ENCODE measurements around the gene LRRIQ1. TPM values are rescaled to one million over a fixed set of nuclear protein-coding genes. Genes with fewer than 3 reads are reported as not detected.

The LRRIQ1 gene
- total RNA-seq, 1 experiment from 2014 or later = 0.39 TPM

- Histone ChIP-seq H2BK120ac (ENCODE audit: low read depth, low read length, poor library complexity, severe bottlenecking) (no peak overlapping the region), H3T11ph (ENCODE audit: low read length) (no peak overlapping the region), H3K9me3 (ENCODE audit: control insufficient read depth, low read depth, low read length) (no peaks in the 10 kb centered on the region), H3K4me2 (ENCODE audit: insufficient read depth, insufficient read length, low read length) (no peak overlapping the region), H3K14ac (ENCODE audit: insufficient read depth, low read length) (no peak overlapping the region), H3K27ac (ENCODE audit: insufficient read length, low read depth, low read length) (no peak overlapping the region), H3K79me2 (ENCODE audit: insufficient read depth, low read length) (no peaks in the 10 kb centered on the region), H4K91ac (ENCODE audit: insufficient read length, low read depth, low read length) (no peak overlapping the region), H3K27me3 (ENCODE audit: insufficient read depth, low read length) (no peaks in the 10 kb centered on the region), H2AK5ac (ENCODE audit: insufficient read length, low read length) (no peak overlapping the region), H2AFZ (ENCODE audit: low read length) (no peak overlapping the region), H3K18ac (ENCODE audit: insufficient read length, low read depth, low read length) (no peak overlapping the region), H2BK12ac (ENCODE audit: insufficient read length, low read depth, low read length) (no peak overlapping the region), H3K4me1 (ENCODE audit: insufficient read depth, low read length) (no peaks in the 10 kb centered on the region), H2BK20ac (ENCODE audit: low read depth, low read length, poor library complexity, severe bottlenecking) (no peak overlapping the region), H2BK5ac (ENCODE audit: insufficient read length, low read length) (no peak overlapping the region), H3K79me1 (ENCODE audit: insufficient read depth, low read depth, low read length, poor library complexity, severe bottlenecking) (no peaks in the 10 kb centered on the region), H4K5ac (ENCODE audit: insufficient read length, low read depth, low read length) (no peak overlapping the region), H4K8ac (replicated peaks; ENCODE audit: insufficient read length, low read depth, low read length) (no peak overlapping the region), H3K23ac (ENCODE audit: insufficient read length, low read depth, low read length) (no peak overlapping the region), H3K4ac (ENCODE audit: low read depth, low read length) (no peak overlapping the region), H3K23me2 (ENCODE audit: insufficient read length, low read depth, low read length, poor library complexity, severe bottlenecking) (no peaks in the 10 kb centered on the region), H3K56ac (ENCODE audit: insufficient read length, low read depth, low read length) (no peak overlapping the region), H3K9ac (ENCODE audit: extremely low read depth, insufficient read length, low read length) (no peak overlapping the region), H2BK15ac (ENCODE audit: low read depth, low read length) (no peak overlapping the region), H4K20me1 (ENCODE audit: control insufficient read depth, insufficient read depth, insufficient read length) (no peaks in the 10 kb centered on the region)
- no peaks in the 10 kb centered on the region for H3K27me3 Mint-ChIP-seq (ENCODE audit: low read depth)
- no peaks in the 10 kb centered on the region for H3K4me1 Mint-ChIP-seq
- H3K27ac Mint-ChIP-seq = no peak overlapping the region
- H3K36me3 Mint-ChIP-seq (ENCODE audit: insufficient read depth in 1 of 3, low read depth in 3 of 3) = no peaks in the 10 kb centered on the region
- 100% methylated on average over 1 of the region's 2 CpGs for WGBS (ENCODE audit: extremely low coverage, insufficient read length, low lambda C conversion rate)
- TF ChIP-seq CTCF (conservative IDR thresholded peaks at IDR 0.05) = no peak
- no peak for DNase-seq
- no peaks in the 10 kb centered on the region for H3K9me3 Mint-ChIP-seq
- no peak overlapping the region for H3K4me3 Mint-ChIP-seq
Measured at GRCh38 chr12:85179680-85180270, 143.6 kb downstream of the LRRIQ1 start.
